Spinal cord (tissue), 10 donors: ENCODE data around the gene CRNN. TPM values are rescaled to one million over a fixed set of nuclear protein-coding genes. Genes with fewer than 3 reads are reported as not detected.

ENCODE experiments used
- DNase-seq, 6 donors: peaks; one replicate each; pipeline versions ENCODE4 v3.0.0 to v3.0.0-alpha.2; 2013 to 2015; ENCODE audit warnings: low spot score in 6 of 6, low read depth in 4 of 6
- H3K27ac ChIP-seq: one replicate; pipeline ENCODE4 v1.5.1; 2013; ENCODE audit warnings: low read depth, low read length, control low read depth
- H3K27me3 ChIP-seq: one replicate; pipeline ENCODE4 v1.6.1; 2013; ENCODE audit warnings: low read length; ENCODE audit not compliant: control insufficient read depth, insufficient read depth
- H3K36me3 ChIP-seq: one replicate; pipeline ENCODE4 v1.6.1; 2013; ENCODE audit warnings: low read length; ENCODE audit not compliant: control insufficient read depth, insufficient read depth
- H3K4me1 ChIP-seq: one replicate; pipeline ENCODE4 v1.6.1; 2013; ENCODE audit warnings: low read length; ENCODE audit not compliant: control insufficient read depth, insufficient read depth
- H3K4me3 ChIP-seq: one replicate; pipeline ENCODE4 v1.5.1; 2013; ENCODE audit warnings: low read depth, low read length, control low read depth
- H3K9me3 ChIP-seq: one replicate; pipeline ENCODE4 v1.6.1; 2013; ENCODE audit warnings: low read length; ENCODE audit not compliant: control insufficient read depth, insufficient read depth
- WGBS: methylation state at CpG from one replicate; pipeline ENCODE4 v1.1.5; 2013; ENCODE audit warnings: missing lambda C conversion rate; ENCODE audit not compliant: insufficient coverage; 5-methylcytosine and 5-hydroxymethylcytosine counted together
- long read RNA-seq, 4 donors: transcript quantifications; one replicate each; lab custom pipeline, GENCODE V29; 2026
- polyA plus RNA-seq, 2 donors: library from polyadenylated mRNA; unstranded; fragments of 120-200 nt; gene quantifications; one replicate each; pipeline ENCODE4 v1.2.1, GENCODE V29; 2013; ENCODE audit not compliant: insufficient read length in 2 of 2
- total RNA-seq, 2 donors: library from RNA; depleted of rRNA in 1 of 2; stranded (reverse); fragments of 120-200 nt in 1 of 2; fragments of >200 nt in 1 of 2; gene quantifications; one replicate each; pipeline versions ENCODE4 v1.2.3 to v1.2.4, GENCODE V29; 2013 to 2014
- donor health status: healthy.

The CRNN gene
- total RNA-seq (not detected), polyA plus RNA-seq (not detected)
- long read RNA-seq, donor 1 = 0 reads
- long read RNA-seq, donor 2 = 0 reads
- long read RNA-seq, donor 3 = 0 reads
- long read RNA-seq, donor 4 = 0 reads

GRCh38 chr1:152413909-152414308 is at the start of gene CRNN:
Gene CRNN, minus strand, starts transcription at chr1:152414263. Its CDS starts 2,030 bp downstream, at chr1:152412233.
- H3K27me3 ChIP-seq = no peaks in the 10 kb centered on the region
- no peaks in the 10 kb centered on the region for H3K9me3 ChIP-seq
- H3K36me3 ChIP-seq = no peaks in the 10 kb centered on the region
- WGBS = 57% methylated on average over 3 of the region's 3 CpGs
- H3K4me3 ChIP-seq = no peak within 1 kb of the TSS
- DNase-seq = no peak
- peaks cover 15% of the 10 kb centered on the region for H3K4me1 ChIP-seq
- no peak within 1 kb of the TSS for H3K27ac ChIP-seq

- no peak overlapping the region for H3K27ac ChIP-seq
- no peaks in the 10 kb centered on the region for H3K4me1 ChIP-seq
- WGBS = 95% methylated on average over 16 of the region's 26 CpGs
- no peaks in the 10 kb centered on the region for H3K27me3 ChIP-seq
- no peak overlapping the region for H3K4me3 ChIP-seq
- H3K9me3 ChIP-seq = no peaks in the 10 kb centered on the region
- no peaks in the 10 kb centered on the region for H3K36me3 ChIP-seq
- no peak for DNase-seq
These were observed 48.6 kb upstream of the CRNN start for GRCh38 chr1:152462636-152463035.

DNA sequence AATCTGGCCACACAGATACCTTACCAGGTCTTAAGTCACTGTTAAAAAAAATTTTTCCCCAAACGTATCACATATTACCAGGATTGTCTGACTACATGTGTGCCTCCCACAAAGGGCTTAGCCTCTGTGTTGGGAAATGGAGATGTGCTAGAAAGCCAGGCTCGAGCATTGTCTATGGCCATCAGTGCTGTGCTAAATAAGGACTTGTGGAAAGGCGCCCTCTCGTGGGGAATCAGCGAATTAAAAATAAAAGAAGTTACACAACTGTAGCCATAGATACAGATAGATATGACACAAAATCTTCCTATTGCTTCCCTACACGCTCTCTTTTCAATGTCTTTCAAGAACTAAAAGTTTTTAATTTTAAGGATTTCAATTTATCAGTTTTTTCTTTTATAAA is 47.5 kb upstream of the CRNN start:
- H3K36me3 ChIP-seq = no peaks in the 10 kb centered on the region
- H3K4me1 ChIP-seq = no peaks in the 10 kb centered on the region
- DNase-seq = peak in 3 of 6 donors; percentile 4 to 64 (median 28)
- H3K27me3 ChIP-seq = no peaks in the 10 kb centered on the region
- WGBS = no CpG with 5 or more reads among the region's 6 CpGs
- no peak overlapping the region for H3K27ac ChIP-seq
- H3K4me3 ChIP-seq = no peak overlapping the region
- no peaks in the 10 kb centered on the region for H3K9me3 ChIP-seq

DNA sequence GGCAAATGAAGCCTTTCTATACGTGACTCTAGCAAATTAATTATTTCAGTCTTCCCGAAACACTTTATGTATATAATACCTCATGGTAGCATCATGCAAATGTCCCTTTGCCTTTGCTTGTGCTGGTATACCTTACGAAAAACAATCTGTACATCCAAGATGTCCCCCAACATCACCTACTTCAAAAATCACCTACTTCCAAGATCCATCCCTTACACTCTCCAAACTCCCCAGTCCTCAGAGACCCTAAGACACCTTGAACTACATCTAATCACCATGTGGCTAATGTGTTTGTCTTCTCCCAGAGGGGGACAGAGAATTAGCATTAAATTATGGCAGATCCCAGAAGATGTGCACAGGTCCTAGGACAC is 46.5 kb upstream of the CRNN start:
- Histone ChIP-seq H3K4me1 (no peaks in the 10 kb centered on the region), H3K27ac (no peak overlapping the region), H3K27me3 (no peaks in the 10 kb centered on the region), H3K4me3 (no peak overlapping the region), H3K9me3 (no peaks in the 10 kb centered on the region), H3K36me3 (no peaks in the 10 kb centered on the region)
- no peak for DNase-seq
- 90% methylated on average over 1 of the region's 3 CpGs for WGBS

- Histone ChIP-seq H3K4me3 (no peak overlapping the region), H3K27ac (no peak overlapping the region)
- peak in 3 of 6 donors; percentile 2 to 14 (median 8) for DNase-seq
These were observed 45.8 kb upstream of the CRNN start for GRCh38 chr1:152459596-152460528.

GRCh38 chr1:152458384-152459185 is 44.5 kb upstream of the CRNN start:
- Histone ChIP-seq H3K9me3 (no peaks in the 10 kb centered on the region), H3K27ac (no peak overlapping the region), H3K27me3 (no peaks in the 10 kb centered on the region), H3K4me1 (no peaks in the 10 kb centered on the region), H3K4me3 (no peak overlapping the region), H3K36me3 (no peaks in the 10 kb centered on the region)
- DNase-seq = peak; percentile 53 to 91 (median 60)
- WGBS = 34% methylated on average over 9 of the region's 11 CpGs

More at GRCh38 chr1:152459596-152460528, 45.8 kb upstream of the CRNN start:
- no peaks in the 10 kb centered on the region for H3K27me3 ChIP-seq
- H3K36me3 ChIP-seq = no peaks in the 10 kb centered on the region
- WGBS = 70% methylated on average over 4 of the region's 8 CpGs
- H3K4me1 ChIP-seq = no peaks in the 10 kb centered on the region
- no peaks in the 10 kb centered on the region for H3K9me3 ChIP-seq

GRCh38 chr1:152457561-152457960 is 43.5 kb upstream of the CRNN start:
- H3K4me1 ChIP-seq = no peaks in the 10 kb centered on the region
- no peak overlapping the region for H3K27ac ChIP-seq
- no peak overlapping the region for H3K4me3 ChIP-seq
- no peaks in the 10 kb centered on the region for H3K36me3 ChIP-seq
- DNase-seq = no peak
- no peaks in the 10 kb centered on the region for H3K27me3 ChIP-seq
- H3K9me3 ChIP-seq = no peaks in the 10 kb centered on the region
- 52% methylated on average over 2 of the region's 2 CpGs for WGBS

DNA sequence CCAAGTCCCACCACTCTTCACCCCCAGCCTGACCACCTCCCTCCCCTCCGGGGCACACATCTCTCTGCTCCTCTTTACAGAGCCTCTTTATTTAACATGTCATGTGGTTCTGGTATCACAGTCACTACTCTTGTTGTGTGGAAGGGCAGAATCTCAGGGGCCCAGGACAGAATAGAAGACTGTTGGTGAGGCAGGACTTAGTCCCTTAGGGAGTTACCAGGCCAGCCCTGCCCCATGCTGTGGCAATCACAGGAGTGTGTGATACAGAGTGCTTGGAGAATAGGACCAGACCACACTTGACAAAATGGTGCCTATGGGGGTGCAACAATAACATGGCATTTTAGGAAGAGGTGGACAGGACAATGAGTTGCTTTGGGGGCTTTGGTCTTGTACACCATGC is 43.0 kb upstream of the CRNN start:
- no CpG with 5 or more reads among the region's 1 CpG for WGBS
- no peak overlapping the region for H3K27ac ChIP-seq
- DNase-seq = no peak
- H3K4me3 ChIP-seq = no peak overlapping the region
- H3K36me3 ChIP-seq = no peaks in the 10 kb centered on the region
- H3K27me3 ChIP-seq = no peaks in the 10 kb centered on the region
- no peaks in the 10 kb centered on the region for H3K9me3 ChIP-seq
- H3K4me1 ChIP-seq = no peaks in the 10 kb centered on the region

GRCh38 chr1:152451254-152451653 is 37.2 kb upstream of the CRNN start:
- WGBS = 20% methylated on average over 5 of the region's 6 CpGs
- H3K9me3 ChIP-seq = no peaks in the 10 kb centered on the region
- no peak for DNase-seq
- H3K4me3 ChIP-seq = no peak overlapping the region
- H3K36me3 ChIP-seq = no peaks in the 10 kb centered on the region
- H3K4me1 ChIP-seq = no peaks in the 10 kb centered on the region
- H3K27me3 ChIP-seq = peaks cover under 1% of the 10 kb centered on the region
- H3K27ac ChIP-seq = no peak overlapping the region
